DOHH2 (cell line): ENCODE measurements around the gene POGZ.

Experiments
- H3F3A ChIP-seq: fragments of 200-600 bp; sonication (generic), shearing (Covaris generic); 2 replicates; pipeline ENCODE4 v1.6.0; 2016; ENCODE audit warnings: antibody characterized with exemption, mild to moderate bottlenecking; ENCODE audit not compliant: control insufficient read depth, insufficient read depth
- H3K27ac ChIP-seq: fragments of 200-600 bp; sonication (generic); 2 replicates; pipeline ENCODE4 v1.5.1; 2014; ENCODE audit warnings: low read depth, mild to moderate bottlenecking, low read length, moderate library complexity
- H3K27me3 ChIP-seq: fragments of 200-600 bp; sonication (generic); 2 replicates; pipeline ENCODE4 v1.6.1; 2014; ENCODE audit warnings: mild to moderate bottlenecking, low read length, mixed read lengths; ENCODE audit not compliant: control insufficient read depth
- H3K36me3 ChIP-seq: fragments of 200-600 bp; sonication (generic); 2 replicates; pipeline ENCODE4 v1.6.1; 2014; ENCODE audit warnings: mild to moderate bottlenecking, low read length, moderate library complexity, mixed read lengths; ENCODE audit not compliant: control insufficient read depth
- H3K4me1 ChIP-seq: fragments of 200-600 bp; sonication (generic); 2 replicates; pipeline ENCODE4 v1.6.1; 2014; ENCODE audit warnings: mild to moderate bottlenecking, low read length, mixed read lengths; ENCODE audit not compliant: control insufficient read depth
- H3K4me2 ChIP-seq: fragments of 200-600 bp; sonication (generic); 2 replicates; pipeline ENCODE4 v1.6.0; 2014; ENCODE audit warnings: mild to moderate bottlenecking, low read length, moderate library complexity
- H3K4me3 ChIP-seq: fragments of 200-600 bp; sonication (generic); 2 replicates; pipeline ENCODE4 v1.5.1; 2014; ENCODE audit warnings: mild to moderate bottlenecking, low read length, mixed read lengths
- H3K79me2 ChIP-seq: fragments of 200-600 bp; sonication (generic); 2 replicates; pipeline ENCODE4 v1.6.1; 2014; ENCODE audit warnings: mild to moderate bottlenecking, low read length, mixed read lengths; ENCODE audit not compliant: control insufficient read depth
- H3K9me2 ChIP-seq: fragments of 200-600 bp; sonication (generic); replicated peaks from 2 replicates; pipeline ENCODE4 v1.6.1; 2014; ENCODE audit warnings: mild to moderate bottlenecking, low read length, mixed read lengths; ENCODE audit not compliant: control insufficient read depth
- H3K9me3 ChIP-seq: fragments of 200-600 bp; sonication (generic); 2 replicates; pipeline ENCODE4 v1.6.1; 2014; ENCODE audit warnings: antibody characterized with exemption, low read length, mixed read lengths; ENCODE audit not compliant: control insufficient read depth, insufficient read depth
- H4K20me1 ChIP-seq: fragments of 200-600 bp; sonication (generic); 2 replicates; pipeline ENCODE4 v1.6.0; 2014; ENCODE audit warnings: low read depth, mild to moderate bottlenecking, antibody characterized with exemption, low read length, moderate library complexity; ENCODE audit not compliant: control insufficient read depth, insufficient read depth
- CTCF ChIP-seq: fragments of 200-600 bp; sonication (generic); IDR thresholded peaks from one replicate; pipeline ENCODE4 v1.5.1; 2014; ENCODE audit warnings: antibody characterized with exemption, mild to moderate bottlenecking, low read depth, low read length; ENCODE audit not compliant: poor library complexity, severe bottlenecking
- EZH2phosphoT487 ChIP-seq: fragments of 200-600 bp; sonication (generic); IDR thresholded peaks from 2 replicates; pipeline ENCODE4 v1.6.1; 2017; ENCODE audit warnings: borderline replicate concordance, mild to moderate bottlenecking, antibody characterized with exemption, low read length, moderate library complexity, mixed read lengths

POGZ gene

GRCh38 chr1:151377150-151377884 is 82.0 kb downstream of the POGZ start:
- no peaks in the 10 kb centered on the region for H3K36me3 ChIP-seq
- no peak overlapping the region for H3K27ac ChIP-seq
- no peak overlapping the region for H3K4me2 ChIP-seq
- no peaks in the 10 kb centered on the region for H3K79me2 ChIP-seq
- TF ChIP-seq CTCF (no peak), EZH2phosphoT487 (no peak)
- H3K4me3 ChIP-seq = no peak overlapping the region
- H3F3A ChIP-seq = no peaks in the 10 kb centered on the region
- H3K27me3 ChIP-seq = peaks cover 3% of the 10 kb centered on the region; the same call in 1 of the 2 replicates
- H4K20me1 ChIP-seq = no peaks in the 10 kb centered on the region
- no peaks in the 10 kb centered on the region for H3K9me3 ChIP-seq
- H3K4me1 ChIP-seq = no peaks in the 10 kb centered on the region
- no peaks in the 10 kb centered on the region for H3K9me2 ChIP-seq

GRCh38 chr1:151373196-151373595 is 86.1 kb downstream of the POGZ start:
- H3K79me2 ChIP-seq = no peaks in the 10 kb centered on the region
- no peak overlapping the region for H3K27ac ChIP-seq
- no peaks in the 10 kb centered on the region for H3K36me3 ChIP-seq
- no peaks in the 10 kb centered on the region for H4K20me1 ChIP-seq
- no peaks in the 10 kb centered on the region for H3F3A ChIP-seq
- H3K9me2 ChIP-seq = no peaks in the 10 kb centered on the region
- H3K4me1 ChIP-seq = no peaks in the 10 kb centered on the region
- no peak overlapping the region for H3K4me3 ChIP-seq
- H3K9me3 ChIP-seq = no peaks in the 10 kb centered on the region
- H3K27me3 ChIP-seq = peaks cover 3% of the 10 kb centered on the region; the same call in 1 of the 2 replicates
- TF ChIP-seq CTCF (no peak), EZH2phosphoT487 (no peak)
- no peak overlapping the region for H3K4me2 ChIP-seq

- Histone ChIP-seq H3K27me3 (no peaks in the 10 kb centered on the region), H3F3A (no peaks in the 10 kb centered on the region), H3K27ac (no peak within 1 kb of the TSS), H3K79me2 (no peaks in the 10 kb centered on the region), H3K4me2 (no peak within 1 kb of the TSS), H3K4me1 (no peaks in the 10 kb centered on the region), H3K9me3 (no peaks in the 10 kb centered on the region), H3K9me2 (no peaks in the 10 kb centered on the region), H4K20me1 (no peaks in the 10 kb centered on the region), H3K4me3 (no peak within 1 kb of the TSS), H3K36me3 (no peaks in the 10 kb centered on the region)
- no peak for TF ChIP-seq CTCF
- TF ChIP-seq EZH2phosphoT487 = no peak
Observed at GRCh38 chr1:151372058-151372934, 87.0 kb downstream of the POGZ start, which contains the start of gene SELENBP1. Gene SELENBP1 (minus strand): TSS chr1:151372705. CDS start chr1:151372641, 64 bp downstream.
